GM21423 (cell line): ENCODE results near the gene IAPP.
"Not testable (repeated sequence)": the region's sequence is repeated elsewhere in the genome, so short reads cannot be mapped to it uniquely, and the experiment has no call there.

Experiments used
- ATAC-seq: cut with Tn5 transposase; IDR thresholded peaks from one replicate; pipeline ENCODE4 v1.9.1; 2021; ENCODE audit warnings: mild to moderate bottlenecking, moderate library complexity; ENCODE audit not compliant: unreplicated experiment

Gene IAPP

GRCh38 chr12:21379218-21379617, 6.5 kb downstream of the IAPP start:
- ATAC-seq: no peak

DNA sequence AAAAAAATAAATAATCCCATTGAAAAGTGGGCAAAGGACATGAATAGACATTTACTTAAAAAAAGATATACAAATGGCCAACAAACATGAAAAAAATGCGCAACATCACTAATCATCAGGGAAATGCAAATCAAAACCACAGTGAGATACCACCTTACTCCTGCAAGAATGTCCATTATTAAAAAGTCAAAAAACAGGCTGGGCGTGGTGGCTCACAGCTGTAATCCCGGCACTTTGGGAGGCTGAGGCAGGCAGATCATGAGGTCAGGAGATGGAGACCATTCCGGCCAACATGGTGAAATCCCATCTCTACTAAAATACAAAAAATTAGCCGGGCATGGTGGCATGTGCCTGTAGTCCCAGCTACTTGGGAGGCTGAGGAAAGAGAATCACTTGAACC, 8.6 kb downstream of the IAPP start:
- not testable (repeated sequence) for ATAC-seq

GRCh38 chr12:21384261-21384660, 11.6 kb downstream of the IAPP start:
- ATAC-seq: no peak

DNA sequence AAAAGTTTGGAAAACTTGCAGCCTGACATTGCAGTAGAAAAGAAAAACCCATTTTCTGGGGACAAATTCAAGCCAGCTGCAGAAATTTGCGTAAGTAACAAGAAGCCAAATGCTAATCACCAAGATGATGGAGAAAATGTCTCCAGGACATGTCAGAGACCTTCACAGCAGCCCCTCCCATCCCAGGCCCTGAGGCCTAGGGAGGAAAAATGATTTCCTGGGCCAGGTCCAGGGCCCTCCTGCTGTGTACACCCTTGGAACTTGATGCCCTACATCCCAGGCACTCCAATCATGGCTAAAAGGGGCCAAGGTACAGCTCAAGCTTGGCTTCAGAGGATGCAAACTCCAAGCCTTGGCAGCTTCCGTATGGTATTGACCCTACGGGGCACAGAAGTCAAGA, 14.5 kb downstream of the IAPP start:
- no peak for ATAC-seq

DNA sequence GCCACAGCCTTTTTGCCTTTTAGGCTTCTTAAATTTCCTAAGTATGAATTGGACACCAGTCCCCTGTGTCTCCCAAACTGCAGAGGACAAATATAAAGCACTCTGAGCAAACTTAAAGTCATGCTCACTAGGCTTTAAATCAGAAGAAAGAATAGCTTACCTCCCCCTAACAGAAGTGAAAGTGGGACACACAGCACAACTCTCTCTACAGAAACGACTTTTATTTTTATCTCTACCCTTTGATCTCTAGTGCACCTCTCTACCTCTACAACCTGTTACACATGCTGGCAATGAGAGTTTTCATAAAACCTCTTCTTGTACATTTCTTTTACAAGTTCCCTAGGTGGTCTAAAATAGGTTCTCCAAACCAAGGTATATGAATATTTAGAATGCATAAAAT, 19.7 kb downstream of the IAPP start:
- ATAC-seq: no peak

DNA sequence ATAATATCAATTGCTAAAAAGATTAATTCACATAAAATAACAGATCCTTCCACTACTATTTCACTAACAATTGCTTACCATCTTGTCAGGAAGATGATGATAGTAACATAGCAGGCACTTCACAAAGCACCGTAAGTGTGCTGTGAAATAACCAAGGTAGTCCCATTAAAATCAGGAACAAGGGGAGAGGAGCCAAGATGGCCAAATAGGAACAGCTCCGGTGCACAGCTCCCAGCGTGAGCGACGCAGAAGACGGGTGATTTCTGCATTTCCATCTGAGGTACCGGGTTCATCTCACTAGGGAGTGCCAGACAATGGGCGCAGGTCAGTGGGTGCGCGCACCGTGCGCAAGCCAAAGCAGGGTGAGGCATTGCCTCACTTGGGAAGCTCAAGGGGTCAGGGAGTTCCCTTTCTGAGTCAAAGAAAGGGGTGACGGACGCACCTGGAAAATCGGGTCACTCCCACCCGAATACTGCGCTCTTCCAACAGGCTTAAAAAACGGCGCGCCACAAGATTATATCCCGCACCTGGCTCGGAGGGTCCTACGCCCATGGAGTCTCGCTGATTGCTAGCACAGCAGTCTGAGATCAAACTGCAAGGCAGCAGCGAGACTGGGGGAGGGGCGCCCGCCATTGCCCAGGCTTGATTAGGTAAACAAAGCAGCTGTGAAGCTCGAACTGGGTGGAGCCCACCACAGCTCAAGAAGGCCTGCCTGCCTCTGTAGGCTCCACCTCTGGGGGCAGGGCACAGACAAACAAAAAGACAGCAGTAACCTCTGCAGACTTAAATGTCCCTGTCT, 22.3 kb downstream of the IAPP start:
- not testable (repeated sequence) for ATAC-seq

GRCh38 chr12:21413369-21414277, 40.9 kb downstream of the IAPP start:
- no peak for ATAC-seq

DNA sequence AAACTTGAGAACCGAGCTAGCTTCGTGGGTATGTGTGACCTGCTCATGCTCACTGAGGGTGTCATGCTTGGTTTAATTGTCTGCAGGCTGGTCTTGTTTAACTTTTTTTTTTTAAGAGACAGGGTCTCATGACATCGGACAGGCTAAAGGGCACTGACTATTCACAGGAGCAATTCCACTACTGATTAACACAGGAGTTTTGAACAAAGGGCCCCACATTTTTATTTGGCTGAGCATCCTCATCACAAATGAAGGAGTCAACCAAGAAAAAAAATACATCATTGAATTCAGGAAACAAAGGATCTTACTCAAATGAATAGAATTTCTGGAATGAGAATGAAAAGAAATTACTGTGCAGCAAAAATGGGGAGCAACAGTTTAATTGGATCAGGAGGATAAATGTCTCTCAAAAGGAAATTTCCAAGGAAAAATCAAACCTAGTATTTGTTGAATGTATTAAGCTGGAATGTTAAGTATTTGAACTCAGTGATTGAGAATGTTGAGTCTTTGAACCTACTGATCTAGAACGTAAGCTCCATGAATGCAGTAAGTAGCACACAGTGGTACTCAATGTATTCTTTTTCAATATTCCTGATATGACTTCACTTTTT, 43.9 kb downstream of the IAPP start:
- no peak for ATAC-seq

DNA sequence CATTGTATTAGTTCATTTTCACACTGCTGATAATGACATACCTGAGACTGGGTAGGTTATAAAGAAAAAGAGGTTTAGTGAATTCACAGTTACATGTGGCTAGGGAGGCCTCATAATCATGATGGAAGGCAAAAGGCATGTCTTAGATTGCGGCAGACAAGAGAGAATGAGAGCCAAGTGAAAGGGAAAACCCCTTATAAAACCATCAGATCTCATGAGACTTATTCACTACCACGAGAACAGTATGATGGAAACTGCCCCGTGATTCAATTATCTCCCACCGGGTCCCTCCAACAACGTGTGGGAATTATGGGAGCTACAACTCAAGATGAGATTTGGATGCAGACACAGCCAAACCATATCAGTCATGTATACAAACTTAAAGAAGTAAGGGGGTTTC, 45.7 kb downstream of the IAPP start:
- ATAC-seq: not testable (repeated sequence)

DNA sequence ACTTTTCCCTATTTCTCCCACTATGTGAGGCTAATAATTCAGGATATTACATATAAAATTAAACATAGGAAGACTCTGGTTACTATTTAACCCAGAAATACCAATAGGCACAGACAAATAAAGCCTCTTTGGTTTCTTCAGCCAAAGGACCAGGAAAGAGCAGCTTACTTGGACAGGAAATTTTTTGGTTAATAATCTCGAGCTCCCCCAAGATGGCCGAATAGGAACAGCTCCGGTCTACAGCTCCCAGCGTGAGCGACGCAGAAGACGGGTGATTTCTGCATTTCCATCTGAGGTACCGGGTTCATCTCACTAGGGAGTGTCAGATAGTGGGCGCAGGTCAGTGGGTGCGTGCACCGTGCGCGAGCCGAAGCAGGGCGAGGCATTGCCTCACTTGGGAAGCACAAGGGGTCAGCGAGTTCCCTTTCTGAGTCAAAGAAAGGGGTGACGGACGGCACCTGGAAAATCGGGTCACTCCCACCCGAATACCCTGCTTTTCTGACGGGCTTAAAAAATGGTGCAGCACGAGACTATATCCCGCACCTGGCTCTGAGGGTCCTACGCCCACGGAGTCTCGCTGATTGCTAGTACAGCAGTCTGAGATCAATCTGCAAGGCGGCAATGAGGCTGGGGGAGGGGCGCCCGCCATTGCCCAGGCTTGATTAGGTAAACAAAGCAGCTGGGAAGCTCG, 46.5 kb downstream of the IAPP start:
- not testable (repeated sequence) for ATAC-seq

- ATAC-seq: no peak
Measured at GRCh38 chr12:21428241-21428640, 55.5 kb downstream of the IAPP start.
